K562 (cell line): Measurements from ENCODE around the gene SCO1. TPM values are rescaled to one million over a fixed set of nuclear protein-coding genes. Genes with fewer than 3 reads are reported as not detected.
A peak's percentile ranks its signal among the peaks of the same experiment; 100 is the strongest.

Source experiments
- ATAC-seq: fragments of 200-7000 bp; cut with Tn5 transposase; 3 replicates; pipeline ENCODE4 v1.9.1; 2020; ENCODE audit warnings: moderate library complexity
- BruUV-seq: library from RNA; stranded (reverse); fragments of 400-500 nt; replicated peaks from 2 replicates; lab custom pipeline; 2021; lab: Mats Ljungman, UMichigan
- CTCF ChIA-PET: fragments of 300-600 bp; formaldehyde crosslinking; extraction: SDS; loops from one replicate; lab custom pipeline; 2021; ENCODE audit warnings: low intra/inter-chr PET ratio; lab: Yijun Ruan, JAX
- POLR2A ChIA-PET: fragments of 300-600, 350-650 bp; sonication (Branson Sonifier 250); formaldehyde crosslinking; extraction: SDS; loops from one replicate; lab custom pipeline; 2021; ENCODE audit warnings: antibody characterized with exemption, inconsistent platforms; lab: Yijun Ruan, JAX
- DNase-seq, 4 experiments: peaks; one replicate each; pipeline versions ENCODE4 v3.0.0 to v3.0.0-alpha.2; 2011 to 2018; ENCODE audit warnings: low spot score in 3 of 4, mixed read lengths in 3 of 4; ENCODE audit errors: extremely low read depth in 1 of 4
- FAIRE-seq: peaks from 2 replicates; lab custom pipeline; 2011; peaks lifted over from hg19 to GRCh38; lab: Jason Lieb, UNC
- H2AFZ ChIP-seq: 2 replicates; pipeline ENCODE4 v1.6.0; 2011; ENCODE audit warnings: low read depth, low read length, control low read depth, inconsistent platforms
- H3K27ac ChIP-seq: fragments of 200-600 bp; 3 replicates; pipeline ENCODE4 v1.8.0; 2011; ENCODE audit warnings: low read depth, mild to moderate bottlenecking, control low read depth, inconsistent platforms, low read length, moderate library complexity, mixed read lengths; ENCODE audit errors: extremely low read depth
- H3K27me3 ChIP-seq, 2 experiments: fragments of 300-600 bp in 1 of 2; 2 replicates in 1 of 2; 3 replicates in 1 of 2; pipeline versions ENCODE4 v1.6.0 to v1.8.0; 2011; ENCODE audit warnings: inconsistent platforms in 2 of 2, low read length in 2 of 2, mild to moderate bottlenecking in 1 of 2, mixed read lengths in 1 of 2, moderate library complexity in 1 of 2; ENCODE audit not compliant: control insufficient read depth in 2 of 2, insufficient read depth in 2 of 2
- H3K36me3 ChIP-seq: fragments of 300-600 bp; 3 replicates; pipeline ENCODE4 v1.8.0; 2011; ENCODE audit warnings: mild to moderate bottlenecking, low read length, inconsistent platforms; ENCODE audit not compliant: control insufficient read depth, insufficient read depth
- H3K4me1 ChIP-seq, 2 experiments: fragments of 200-600 bp in 1 of 2; replicated peaks in 1 of 2; 2 replicates in 1 of 2; 3 replicates in 1 of 2; pipeline versions ENCODE4 v1.5.1 to v1.8.0; 2011; ENCODE audit warnings: inconsistent platforms in 2 of 2, low read length in 2 of 2, mild to moderate bottlenecking in 1 of 2, mixed read lengths in 1 of 2, moderate library complexity in 1 of 2; ENCODE audit not compliant: control insufficient read depth in 2 of 2, insufficient read depth in 2 of 2
- H3K4me2 ChIP-seq: 2 replicates; pipeline ENCODE4 v1.6.1; 2011; ENCODE audit warnings: low read length, control low read depth, inconsistent platforms, mixed read lengths; ENCODE audit not compliant: insufficient read depth
- H3K4me3 ChIP-seq: fragments of 200-600 bp; sonication (generic), shearing (Covaris generic); 2 replicates; pipeline ENCODE4 v1.5.1; 2016; ENCODE audit warnings: control low read depth, inconsistent platforms
- H3K79me2 ChIP-seq: fragments of 200-600 bp; 3 replicates; pipeline ENCODE4 v1.8.0; 2011; ENCODE audit warnings: low read length, inconsistent platforms; ENCODE audit not compliant: control insufficient read depth, insufficient read depth
- H3K9ac ChIP-seq, 2 experiments: 2 replicates each; pipeline versions ENCODE4 v1.6.0 to v1.6.1; 2011; ENCODE audit warnings: low read depth in 2 of 2, low read length in 2 of 2, control low read depth in 1 of 2, inconsistent platforms in 1 of 2, mild to moderate bottlenecking in 1 of 2, mixed read lengths in 1 of 2; ENCODE audit not compliant: insufficient read depth in 1 of 2
- H3K9me1 ChIP-seq: one replicate; pipeline ENCODE4 v1.6.0; 2011; ENCODE audit warnings: inconsistent platforms, mild to moderate bottlenecking, low read length, moderate library complexity; ENCODE audit not compliant: control insufficient read depth, insufficient read depth
- H3K9me3 ChIP-seq: replicated peaks from 2 replicates; pipeline ENCODE4 v1.5.1; 2011; ENCODE audit warnings: low read depth, low read length, inconsistent platforms; ENCODE audit not compliant: control insufficient read depth, insufficient read depth
- H4K20me1 ChIP-seq: replicated peaks from 2 replicates; pipeline ENCODE4 v1.6.1; 2011; ENCODE audit warnings: low read length, inconsistent platforms, mixed read lengths; ENCODE audit not compliant: control insufficient read depth, insufficient read depth
- ATF3 ChIP-seq, 2 experiments: fragments of 450-650 bp in 1 of 2; sonication (generic) in 1 of 2; formaldehyde crosslinking in 1 of 2; IDR thresholded peaks in 1 of 2; conservative IDR thresholded peaks in 1 of 2; 2 replicates each; pipeline versions ENCODE4 v1.6.1 to v1.8.1; 2016 to 2023; ENCODE audit warnings: mild to moderate bottlenecking in 2 of 2, moderate library complexity in 2 of 2, inconsistent platforms in 1 of 2, missing genetic modification reagents in 1 of 2
- C11orf30 ChIP-seq: fragments of 450-650 bp; IDR thresholded peaks from 2 replicates; pipeline ENCODE4 v1.6.1; 2016; ENCODE audit warnings: low read depth, mild to moderate bottlenecking
- CXXC5 ChIP-seq: fragments of 250-450 bp; sonication (Bioruptor Pico); IDR thresholded peaks from 2 replicates; pipeline ENCODE4 v1.8.0; 2022; ENCODE audit warnings: inconsistent platforms, mild to moderate bottlenecking, moderate library complexity
- ETV1 ChIP-seq: fragments of 450-650 bp; conservative IDR thresholded peaks from 2 replicates; pipeline ENCODE4 v1.6.1; 2016; ENCODE audit warnings: missing genetic modification characterization, control low read depth, low read depth, missing compliant biosample characterization
- HCFC1 ChIP-seq: IDR thresholded peaks from 2 replicates; pipeline ENCODE4 v1.6.1; 2012; ENCODE audit warnings: low read depth, low read length, improper control_type of control experiment
- HES1 ChIP-seq: fragments of 450-650 bp; IDR thresholded peaks from 2 replicates; pipeline ENCODE4 v1.6.1; 2016; ENCODE audit warnings: low read depth, mild to moderate bottlenecking, moderate library complexity
- HMG20A ChIP-seq: fragments of 450-650 bp; formaldehyde crosslinking; conservative IDR thresholded peaks from 2 replicates; pipeline ENCODE4 v1.4.0; 2020; ENCODE audit warnings: mild to moderate bottlenecking, mixed read lengths
- JUND ChIP-seq, 2 experiments: IDR thresholded peaks; 2 replicates in 1 of 2; 3 replicates in 1 of 2; pipeline ENCODE4 v1.6.1; 2011; ENCODE audit warnings: borderline replicate concordance in 2 of 2, low read depth in 2 of 2, low read length in 2 of 2, improper control_type of control experiment in 1 of 2, missing biosample characterization in 1 of 2, missing genetic modification characterization in 1 of 2, missing genetic modification reagents in 1 of 2
- MAFG ChIP-seq: fragments of 450-650 bp; conservative IDR thresholded peaks from 2 replicates; pipeline ENCODE4 v1.6.1; 2016; ENCODE audit warnings: missing genetic modification characterization, missing compliant biosample characterization
- SRSF7 ChIP-seq: fragments of 200-400 bp; formaldehyde crosslinking; optimal IDR thresholded peaks from 2 replicates; pipeline ENCODE3; 2017; ENCODE audit warnings: mild to moderate bottlenecking, low read depth, low read length
- TBP ChIP-seq: optimal IDR thresholded peaks from 2 replicates; pipeline ENCODE3; 2011; ENCODE audit warnings: low read depth, low read length, improper control_type of control experiment
- U2AF1 ChIP-seq: fragments of 200-400 bp; formaldehyde crosslinking; optimal IDR thresholded peaks from 2 replicates; pipeline ENCODE3; 2017; ENCODE audit warnings: mild to moderate bottlenecking, low read depth, low read length, moderate library complexity
- ZBTB1 ChIP-seq: sonication (generic); formaldehyde crosslinking; IDR thresholded peaks from 2 replicates; pipeline ENCODE4 v1.8.1; 2023; ENCODE audit warnings: missing genetic modification reagents, low read depth, mild to moderate bottlenecking, borderline replicate concordance
- ZBTB9 ChIP-seq: fragments of 450-650 bp; formaldehyde crosslinking; IDR thresholded peaks from 2 replicates; pipeline ENCODE4 v1.4.0; 2020; ENCODE audit warnings: mild to moderate bottlenecking, moderate library complexity
- ZNF175 ChIP-seq: fragments of 200-800 bp; sonication (Bioruptor generic); IDR thresholded peaks from 2 replicates; pipeline ENCODE4 v1.6.1; 2016; ENCODE audit warnings: low read depth, mild to moderate bottlenecking, missing genetic modification characterization, missing compliant biosample characterization
- ZNF316 ChIP-seq: fragments of 450-650 bp; IDR thresholded peaks from 2 replicates; pipeline ENCODE4 v1.6.1; 2016
- ZNF347 ChIP-seq: fragments of 450-650 bp; formaldehyde crosslinking; IDR thresholded peaks from 2 replicates; pipeline ENCODE4 v1.4.0; 2020; ENCODE audit warnings: low read depth, mild to moderate bottlenecking, moderate library complexity
- WGBS: fragments of 100-300 bp; shearing (Covaris generic); methylation state at CpG from one replicate; pipeline ENCODE4 v1.1.6; 2016; ENCODE audit warnings: low coverage, mixed read lengths; ENCODE audit not compliant: insufficient coverage; ENCODE audit errors: missing lambda C conversion rate; 5-methylcytosine and 5-hydroxymethylcytosine counted together
- in situ Hi-C: fragments of 300-500 bp; cut with MboI; formaldehyde crosslinking; loops from 4 replicates; pipeline ENCODE4 v1.15.0; 2018; ENCODE audit warnings: inconsistent platforms, mixed read lengths
- intact Hi-C: fragments of 100-400 bp; cut with micrococcal nuclease; formaldehyde crosslinking; loops from 2 replicates; pipeline ENCODE4 v1.14.2; 2022
- polyA plus RNA-seq, 8 experiments: library from polyadenylated mRNA; depleted of rRNA in 4 of 8; stranded (reverse) in 5 of 8; unstranded in 3 of 8; fragments of >200 nt; fragmentation: Nextera tagmentation in 2 of 8; fragmentation: Illumina TruSeq in 1 of 8; extraction: Ambion mirVana in 2 of 8; extraction: Trizol in 1 of 8; gene quantifications; 2 replicates each; pipeline versions ENCODE4 v1.2.1 to v1.2.3, GENCODE V29; 2011 to 2014; ENCODE audit warnings: inconsistent platforms in 1 of 8, missing spikeins in 1 of 8
- total RNA-seq, 7 experiments: library from RNA; depleted of rRNA in 6 of 7; stranded (reverse); fragments of >200 nt in 6 of 7; fragmentation: Illumina TruSeq in 2 of 7; extraction: Trizol in 2 of 7; gene quantifications; 2 replicates each; pipeline versions ENCODE4 v1.2.1 to v1.2.3, GENCODE V29; 2011 to 2021; ENCODE audit warnings: low replicate concordance in 1 of 7
- TF ChIP-seq, protein P1 (sequence below): fragments of 450-650 bp; IDR thresholded peaks from one replicate; pipeline ENCODE4 v1.6.1; 2018; ENCODE audit warnings: mild to moderate bottlenecking, moderate library complexity; ENCODE audit not compliant: partially characterized antibody

SCO1 gene
- total and polyA plus RNA-seq, 9 of the 15 experiments (the other 6 are each of a cell fraction or from before 2014, with no cell fraction given): 7.1 to 40.9 (median 22.1) TPM

- Histone ChIP-seq H3K36me3 (peaks cover 13% of the 10 kb centered on the region; the same call in 1 of the 3 replicates), H2AFZ (no peak overlapping the region), H3K79me2 (no peaks in the 10 kb centered on the region), H3K9me1 (no peaks in the 10 kb centered on the region), H3K4me3 (no peak overlapping the region), H3K4me1 (no peaks in the 10 kb centered on the region), H3K27me3 (no peaks in the 10 kb centered on the region), H3K9ac (no peak overlapping the region), H4K20me1 (no peaks in the 10 kb centered on the region), H3K9me3 (no peaks in the 10 kb centered on the region), H3K4me2 (peak overlapping the region; percentile 16; the same call in 1 of the 2 replicates), H3K27ac (no peak overlapping the region)
- no TSS peak for BruUV-seq
- intact Hi-C loops: no loop called here
- FAIRE-seq: no peak
- CTCF ChIA-PET: no interaction called here
- in situ Hi-C loops: no loop called here
- peak; percentile 43; the same call in 2 of the 3 replicates for ATAC-seq
- 4% methylated on average over 7 of the region's 10 CpGs for WGBS
- peak in 1 of 4 experiments; percentile 21 for DNase-seq
- POLR2A ChIA-PET: no interaction called here
- TF ChIP-seq ZBTB9 (CRISPR knock-in tag): no peak
- TF ChIP-seq C11orf30: peak; percentile 37; the same call in 1 of the 2 replicates
- TF ChIP-seq U2AF1: no peak
- no peak for TF ChIP-seq HES1
- TF ChIP-seq CXXC5 (CRISPR knock-in tag): peak; percentile 33; the same call in 1 of the 2 replicates
- TF ChIP-seq MAFG: 0 out of 2 replicates have a peak, but pooled peaks have one; percentile 14
- TF ChIP-seq ZNF347 (CRISPR knock-in tag): no peak
- TF ChIP-seq TBP: no peak
- no peak for TF ChIP-seq SRSF7
- peak; percentile 30; the same call in 1 of the 2 replicates for TF ChIP-seq JUND (IDR thresholded peaks at IDR 0.05; ENCODE audit: borderline replicate concordance, low read depth, low read length)
- peak; percentile 52; the same call in 1 of the 3 replicates for TF ChIP-seq JUND (tag; IDR thresholded peaks at IDR 0.05; ENCODE audit: borderline replicate concordance, low read depth, low read length)
- TF ChIP-seq, protein P1, sequence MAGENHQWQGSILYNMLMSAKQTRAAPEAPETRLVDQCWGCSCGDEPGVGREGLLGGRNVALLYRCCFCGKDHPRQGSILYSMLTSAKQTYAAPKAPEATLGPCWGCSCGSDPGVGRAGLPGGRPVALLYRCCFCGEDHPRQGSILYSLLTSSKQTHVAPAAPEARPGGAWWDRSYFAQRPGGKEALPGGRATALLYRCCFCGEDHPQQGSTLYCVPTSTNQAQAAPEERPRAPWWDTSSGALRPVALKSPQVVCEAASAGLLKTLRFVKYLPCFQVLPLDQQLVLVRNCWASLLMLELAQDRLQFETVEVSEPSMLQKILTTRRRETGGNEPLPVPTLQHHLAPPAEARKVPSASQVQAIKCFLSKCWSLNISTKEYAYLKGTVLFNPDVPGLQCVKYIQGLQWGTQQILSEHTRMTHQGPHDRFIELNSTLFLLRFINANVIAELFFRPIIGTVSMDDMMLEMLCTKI: no peak
- TF ChIP-seq ATF3 (IDR thresholded peaks at IDR 0.05): peak; percentile 64
- no peak for TF ChIP-seq ATF3 (CRISPR knock-in tag; conservative IDR thresholded peaks at IDR 0.05)
- TF ChIP-seq ZNF316: peak; percentile 67
- peak; percentile 44; the same call in 1 of the 2 replicates for TF ChIP-seq ETV1 (tag)
- peak; percentile 36; the same call in 1 of the 2 replicates for TF ChIP-seq ZNF175 (CRISPR knock-in tag)
- no peak for TF ChIP-seq HCFC1
- no peak for TF ChIP-seq ZBTB1 (CRISPR knock-in tag)
- no peak for TF ChIP-seq HMG20A (CRISPR knock-in tag)
Measured at GRCh38 chr17:10716218-10716617, 18.9 kb upstream of the SCO1 start.
